Measurements from ENCODE around the gene CDKL4.
"Not testable (repeated sequence)": the region's sequence is repeated elsewhere in the genome, so short reads cannot be mapped to it uniquely, and the experiment has no call there.

Gene CDKL4

DNA sequence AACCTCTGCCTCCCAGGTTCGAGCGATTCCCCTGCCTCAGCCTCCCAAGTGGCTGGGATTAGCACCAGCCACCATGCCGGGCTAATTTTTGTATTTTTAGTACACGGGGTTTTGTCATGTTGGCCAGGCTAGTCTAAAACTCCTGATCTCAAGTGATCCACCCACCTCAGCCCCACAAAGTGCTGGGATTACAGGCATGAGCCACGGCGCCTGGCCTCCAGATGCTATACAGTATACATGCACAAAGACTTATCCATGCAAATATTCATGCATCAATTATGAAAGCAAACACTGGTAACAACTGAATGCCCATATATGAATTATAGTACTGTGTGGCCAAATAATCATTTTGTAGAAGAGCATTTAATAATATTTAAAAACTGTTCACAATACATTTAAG lies 86.9 kb downstream of the CDKL4 start:
- Histone ChIP-seq H3K27ac (ENCODE audit: low read length, poor library complexity, severe bottlenecking) (no peak overlapping the region), H3K4me3 (ENCODE audit: insufficient read depth in 1 of 2, low read depth in 1 of 2, low read length in 2 of 2) (no peak overlapping the region), H3K36me3 (ENCODE audit: control insufficient read depth in 1 of 2, insufficient read depth in 2 of 2, low read depth in 1 of 2, low read length in 2 of 2) (no peaks in the 10 kb centered on the region), H3K79me1 (replicated peaks; ENCODE audit: low read length, poor library complexity, severe bottlenecking) (no peaks in the 10 kb centered on the region), H3K4me1 (ENCODE audit: control insufficient read depth, insufficient read depth, low read depth, low read length) (peaks cover 4% of the 10 kb centered on the region), H2BK5ac (ENCODE audit: low read depth, low read length, poor library complexity, severe bottlenecking) (no peak overlapping the region), H3K23ac (ENCODE audit: low read length in 2 of 2) (no peak overlapping the region), H2BK120ac (ENCODE audit: low read depth, low read length) (no peak overlapping the region), H4K8ac (ENCODE audit: low read length) (no peak overlapping the region), H3K4ac (ENCODE audit: low read depth in 1 of 2, low read length in 2 of 2) (no peak overlapping the region), H2BK12ac (ENCODE audit: low read length in 2 of 2) (no peak overlapping the region), H2AK5ac (ENCODE audit: low read length, severe bottlenecking) (no peak overlapping the region), H3K14ac (ENCODE audit: low read length in 2 of 2) (no peak overlapping the region), H2AFZ (ENCODE audit: low read depth, low read length) (no peak overlapping the region), H3K9ac (ENCODE audit: low read length) (no peak overlapping the region), H3K27me3 (ENCODE audit: control insufficient read depth in 1 of 2, insufficient read depth in 1 of 2, low read length in 2 of 2) (no peaks in the 10 kb centered on the region), H3K4me2 (ENCODE audit: low read length, poor library complexity, severe bottlenecking) (no peak overlapping the region), H4K91ac (ENCODE audit: low read length) (no peak overlapping the region), H3K9me3 (ENCODE audit: control insufficient read depth, low read length) (no peaks in the 10 kb centered on the region), H2BK15ac (ENCODE audit: low read depth, poor library complexity, severe bottlenecking) (no peak overlapping the region), H3K18ac (ENCODE audit: low read depth in 1 of 2, low read length in 2 of 2) (no peak overlapping the region)
- DNase-seq: no peak
- 98% methylated on average over 6 of the region's 6 CpGs for whole genome bisulfite sequencing

DNA sequence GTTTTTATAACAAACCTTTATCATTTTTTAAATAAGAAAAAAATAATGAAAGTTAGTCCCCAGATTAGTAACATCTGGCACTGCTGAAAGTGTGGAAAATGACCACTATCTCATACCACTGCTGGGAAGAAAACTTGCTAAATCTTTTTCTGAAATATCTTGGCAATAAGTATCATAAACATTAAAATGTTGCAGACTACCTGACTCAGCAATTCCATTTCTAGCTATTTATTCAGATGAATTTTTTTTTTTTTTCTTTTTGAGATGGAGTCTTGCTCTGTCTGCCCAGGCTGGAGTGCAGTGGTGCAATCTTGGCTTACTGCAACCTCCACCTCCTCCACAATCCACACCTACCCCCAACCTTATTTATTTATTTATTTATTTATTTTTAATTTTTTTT lies 87.7 kb downstream of the CDKL4 start:
- H4K8ac ChIP-seq (ENCODE audit: low read length): no peak overlapping the region
- no peak for DNase-seq
- H3K23ac ChIP-seq (ENCODE audit: low read length in 2 of 2): no peak overlapping the region
- H2BK120ac ChIP-seq (ENCODE audit: low read depth, low read length): no peak overlapping the region
- H3K4ac ChIP-seq (ENCODE audit: low read depth in 1 of 2, low read length in 2 of 2): no peak overlapping the region
- H3K36me3 ChIP-seq (ENCODE audit: control insufficient read depth in 1 of 2, insufficient read depth in 2 of 2, low read depth in 1 of 2, low read length in 2 of 2): no peaks in the 10 kb centered on the region
- H2BK12ac ChIP-seq (ENCODE audit: low read length in 2 of 2): no peak overlapping the region
- H3K4me2 ChIP-seq (ENCODE audit: low read length, poor library complexity, severe bottlenecking): no peak overlapping the region
- no peak overlapping the region for H3K14ac ChIP-seq (ENCODE audit: low read length in 2 of 2)
- no peaks in the 10 kb centered on the region for H3K9me3 ChIP-seq (ENCODE audit: control insufficient read depth, low read length)
- H2AFZ ChIP-seq (ENCODE audit: low read depth, low read length): no peak overlapping the region
- H3K4me3 ChIP-seq (ENCODE audit: insufficient read depth in 1 of 2, low read depth in 1 of 2, low read length in 2 of 2): no peak overlapping the region
- H3K4me1 ChIP-seq (ENCODE audit: control insufficient read depth, insufficient read depth, low read depth, low read length): peaks cover 4% of the 10 kb centered on the region
- H2BK5ac ChIP-seq (ENCODE audit: low read depth, low read length, poor library complexity, severe bottlenecking): no peak overlapping the region
- no peak overlapping the region for H2AK5ac ChIP-seq (ENCODE audit: low read length, severe bottlenecking)
- no peak overlapping the region for H3K27ac ChIP-seq (ENCODE audit: low read length, poor library complexity, severe bottlenecking)
- H3K18ac ChIP-seq (ENCODE audit: low read depth in 1 of 2, low read length in 2 of 2): no peak overlapping the region
- no peaks in the 10 kb centered on the region for H3K79me1 ChIP-seq (replicated peaks; ENCODE audit: low read length, poor library complexity, severe bottlenecking)
- no peak overlapping the region for H4K91ac ChIP-seq (ENCODE audit: low read length)
- H2BK15ac ChIP-seq (ENCODE audit: low read depth, poor library complexity, severe bottlenecking): no peak overlapping the region
- no peaks in the 10 kb centered on the region for H3K27me3 ChIP-seq (ENCODE audit: control insufficient read depth in 1 of 2, insufficient read depth in 1 of 2, low read length in 2 of 2)
- peak overlapping the region; percentile 73 for H3K9ac ChIP-seq (ENCODE audit: low read length)

GRCh38 chr2:39155573-39155972 lies 88.2 kb downstream of the CDKL4 start:
- not testable (repeated sequence) for H2AK5ac ChIP-seq (ENCODE audit: low read length, severe bottlenecking); H2BK12ac ChIP-seq (ENCODE audit: low read length in 2 of 2); H2AFZ ChIP-seq (ENCODE audit: low read depth, low read length); DNase-seq; H4K8ac ChIP-seq (ENCODE audit: low read length); H3K14ac ChIP-seq (ENCODE audit: low read length in 2 of 2); H3K36me3 ChIP-seq (ENCODE audit: control insufficient read depth in 1 of 2, insufficient read depth in 2 of 2, low read depth in 1 of 2, low read length in 2 of 2); H3K27ac ChIP-seq (ENCODE audit: low read length, poor library complexity, severe bottlenecking); H3K4me3 ChIP-seq (ENCODE audit: insufficient read depth in 1 of 2, low read depth in 1 of 2, low read length in 2 of 2); H3K4ac ChIP-seq (ENCODE audit: low read depth in 1 of 2, low read length in 2 of 2); H3K23ac ChIP-seq (ENCODE audit: low read length in 2 of 2); H3K4me1 ChIP-seq (ENCODE audit: control insufficient read depth, insufficient read depth, low read depth, low read length); H4K91ac ChIP-seq (ENCODE audit: low read length); H2BK5ac ChIP-seq (ENCODE audit: low read depth, low read length, poor library complexity, severe bottlenecking); H3K27me3 ChIP-seq (ENCODE audit: control insufficient read depth in 1 of 2, insufficient read depth in 1 of 2, low read length in 2 of 2); H3K9me3 ChIP-seq (ENCODE audit: control insufficient read depth, low read length); H2BK120ac ChIP-seq (ENCODE audit: low read depth, low read length); H3K18ac ChIP-seq (ENCODE audit: low read depth in 1 of 2, low read length in 2 of 2); H3K79me1 ChIP-seq (replicated peaks; ENCODE audit: low read length, poor library complexity, severe bottlenecking); H2BK15ac ChIP-seq (ENCODE audit: low read depth, poor library complexity, severe bottlenecking); H3K4me2 ChIP-seq (ENCODE audit: low read length, poor library complexity, severe bottlenecking)
- H3K9ac ChIP-seq (ENCODE audit: low read length): peak overlapping the region; percentile 73
- WGBS: 100% methylated on average over 3 of the region's 4 CpGs

DNA sequence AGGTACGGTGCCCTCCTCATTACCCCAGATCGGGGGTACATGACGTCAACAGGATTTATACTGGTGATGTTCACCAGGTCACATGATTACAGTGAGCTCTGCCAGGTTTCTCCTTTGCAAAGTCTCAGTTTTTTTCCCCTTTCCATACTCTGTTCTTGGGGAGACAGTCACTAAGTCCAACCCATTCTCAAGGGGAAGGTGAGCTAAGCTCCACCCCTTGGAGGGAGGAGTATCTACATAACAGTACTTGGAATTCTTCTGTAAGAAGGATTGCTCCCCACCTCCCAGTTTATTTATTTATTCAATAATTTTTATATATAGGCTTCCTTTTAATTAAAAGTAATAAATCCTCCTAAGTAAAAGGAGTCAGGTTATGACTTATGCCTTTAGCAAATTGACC lies 88.8 kb downstream of the CDKL4 start:
- H3K27me3 ChIP-seq (ENCODE audit: control insufficient read depth in 1 of 2, insufficient read depth in 1 of 2, low read length in 2 of 2): no peaks in the 10 kb centered on the region
- H4K8ac ChIP-seq (ENCODE audit: low read length): no peak overlapping the region
- H2BK5ac ChIP-seq (ENCODE audit: low read depth, low read length, poor library complexity, severe bottlenecking): no peak overlapping the region
- peak overlapping the region; percentile 73 for H3K9ac ChIP-seq (ENCODE audit: low read length)
- H2BK120ac ChIP-seq (ENCODE audit: low read depth, low read length): no peak overlapping the region
- H3K23ac ChIP-seq (ENCODE audit: low read length in 2 of 2): no peak overlapping the region
- H3K79me1 ChIP-seq (replicated peaks; ENCODE audit: low read length, poor library complexity, severe bottlenecking): no peaks in the 10 kb centered on the region
- H2BK12ac ChIP-seq (ENCODE audit: low read length in 2 of 2): no peak overlapping the region
- WGBS: 83% methylated on average over 3 of the region's 3 CpGs
- no peak overlapping the region for H2AFZ ChIP-seq (ENCODE audit: low read depth, low read length)
- no peak overlapping the region for H3K4me3 ChIP-seq (ENCODE audit: insufficient read depth in 1 of 2, low read depth in 1 of 2, low read length in 2 of 2)
- no peak overlapping the region for H4K91ac ChIP-seq (ENCODE audit: low read length)
- peaks cover 4% of the 10 kb centered on the region for H3K4me1 ChIP-seq (ENCODE audit: control insufficient read depth, insufficient read depth, low read depth, low read length)
- DNase-seq: no peak
- peaks cover 0 to under 1% of the 10 kb centered on the region in 2 experiments for H3K36me3 ChIP-seq (ENCODE audit: control insufficient read depth in 1 of 2, insufficient read depth in 2 of 2, low read depth in 1 of 2, low read length in 2 of 2)
- H2AK5ac ChIP-seq (ENCODE audit: low read length, severe bottlenecking): no peak overlapping the region
- H3K4ac ChIP-seq (ENCODE audit: low read depth in 1 of 2, low read length in 2 of 2): no peak overlapping the region
- H3K14ac ChIP-seq (ENCODE audit: low read length in 2 of 2): no peak overlapping the region
- H3K18ac ChIP-seq (ENCODE audit: low read depth in 1 of 2, low read length in 2 of 2): no peak overlapping the region
- no peak overlapping the region for H3K4me2 ChIP-seq (ENCODE audit: low read length, poor library complexity, severe bottlenecking)
- no peaks in the 10 kb centered on the region for H3K9me3 ChIP-seq (ENCODE audit: control insufficient read depth, low read length)
- no peak overlapping the region for H3K27ac ChIP-seq (ENCODE audit: low read length, poor library complexity, severe bottlenecking)
- no peak overlapping the region for H2BK15ac ChIP-seq (ENCODE audit: low read depth, poor library complexity, severe bottlenecking)

Measured in mesenchymal stem cell (in vitro differentiated cells and primary cell).